ENCODE data around the gene RFTN1. TPM values are rescaled to one million over a fixed set of nuclear protein-coding genes. Genes with fewer than 3 reads are reported as not detected.

The RFTN1 gene
- total RNA-seq, 1 experiment from 2014 or later: 2.2 TPM

DNA sequence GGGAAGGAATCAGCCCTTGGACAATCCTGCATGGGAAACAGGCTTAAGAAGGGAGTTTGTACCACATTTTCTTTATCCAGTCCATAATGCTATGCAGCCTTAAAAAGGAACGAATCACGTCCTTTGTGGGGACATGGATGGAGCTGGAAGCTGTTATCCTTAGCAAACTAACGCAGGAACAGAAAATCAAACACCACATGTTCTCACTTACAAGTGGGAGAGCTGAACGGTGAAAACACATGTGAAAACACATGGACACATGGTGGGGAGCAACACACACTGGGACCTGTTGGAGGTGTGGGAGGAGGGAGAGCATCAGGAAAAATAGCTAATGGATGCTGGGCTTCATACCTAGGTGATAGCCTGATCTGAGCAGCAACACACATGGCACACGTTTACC is 178.2 kb downstream of the RFTN1 start:
- no peak overlapping the region for H3K23ac ChIP-seq (ENCODE audit: insufficient read length, low read depth, low read length)
- DNase-seq: no peak
- Mint-ChIP-seq H3K36me3 (ENCODE audit: insufficient read depth in 1 of 3, low read depth in 3 of 3) (peaks cover 30 to 47% (median 44%) of the 10 kb centered on the region in 3 experiments), H3K27ac (peak overlapping the region in 1 of 3 experiments; percentile 50; a peak in 1 of 7 replicates), H3K4me1 (peaks cover 0 to 6% of the 10 kb centered on the region in 2 experiments; a peak in 3 of 4 replicates), H3K4me3 (no peak overlapping the region), H3K27me3 (ENCODE audit: low read depth) (no peaks in the 10 kb centered on the region), H3K9me3 (peaks cover 13% of the 10 kb centered on the region in 2 experiments)
- H3K4ac ChIP-seq (ENCODE audit: low read depth, low read length): no peak overlapping the region
- H4K8ac ChIP-seq (replicated peaks; ENCODE audit: insufficient read length, low read depth, low read length): no peak overlapping the region
- no peak overlapping the region for H4K5ac ChIP-seq (ENCODE audit: insufficient read length, low read depth, low read length)
- H3K27ac ChIP-seq (ENCODE audit: insufficient read length, low read depth, low read length): no peak overlapping the region
- H2BK15ac ChIP-seq (ENCODE audit: low read depth, low read length): no peak overlapping the region
- H2AK5ac ChIP-seq (ENCODE audit: insufficient read length, low read length): no peak overlapping the region
- H4K91ac ChIP-seq (ENCODE audit: insufficient read length, low read depth, low read length): no peak overlapping the region
- H3K56ac ChIP-seq (ENCODE audit: insufficient read length, low read depth, low read length): no peak overlapping the region
- no peak overlapping the region for H3K9ac ChIP-seq (ENCODE audit: extremely low read depth, insufficient read length, low read length)
- no peaks in the 10 kb centered on the region for H3K23me2 ChIP-seq (ENCODE audit: insufficient read length, low read depth, low read length, poor library complexity, severe bottlenecking)
- no peak overlapping the region for H2BK120ac ChIP-seq (ENCODE audit: low read depth, low read length, poor library complexity, severe bottlenecking)
- no peaks in the 10 kb centered on the region for H3K79me2 ChIP-seq (ENCODE audit: insufficient read depth, low read length)
- no peak overlapping the region for H2BK5ac ChIP-seq (ENCODE audit: insufficient read length, low read length)
- no peak overlapping the region for H2AFZ ChIP-seq (ENCODE audit: low read length)
- no peak overlapping the region for H2BK20ac ChIP-seq (ENCODE audit: low read depth, low read length, poor library complexity, severe bottlenecking)
- H3K14ac ChIP-seq (ENCODE audit: insufficient read depth, low read length): no peak overlapping the region
- no peak overlapping the region for H3K18ac ChIP-seq (ENCODE audit: insufficient read length, low read depth, low read length)
- peaks cover 3% of the 10 kb centered on the region; the same call in 1 of the 2 replicates for H3K4me1 ChIP-seq (ENCODE audit: insufficient read depth, low read length)
- no peak overlapping the region for H2BK12ac ChIP-seq (ENCODE audit: insufficient read length, low read depth, low read length)
- no peaks in the 10 kb centered on the region for H3K9me3 ChIP-seq (ENCODE audit: control insufficient read depth, low read depth, low read length)
- H4K20me1 ChIP-seq (ENCODE audit: control insufficient read depth, insufficient read depth, insufficient read length): no peaks in the 10 kb centered on the region
- H3T11ph ChIP-seq (ENCODE audit: low read length): no peak overlapping the region
- H3K79me1 ChIP-seq (ENCODE audit: insufficient read depth, low read depth, low read length, poor library complexity, severe bottlenecking): no peaks in the 10 kb centered on the region
- WGBS (ENCODE audit: extremely low coverage, insufficient read length, low lambda C conversion rate): no CpG with 5 or more reads among the region's 5 CpGs
- no peaks in the 10 kb centered on the region for H3K27me3 ChIP-seq (ENCODE audit: insufficient read depth, low read length)
- no peak overlapping the region for H3K4me2 ChIP-seq (ENCODE audit: insufficient read depth, insufficient read length, low read length)
- TF ChIP-seq, protein P1, sequence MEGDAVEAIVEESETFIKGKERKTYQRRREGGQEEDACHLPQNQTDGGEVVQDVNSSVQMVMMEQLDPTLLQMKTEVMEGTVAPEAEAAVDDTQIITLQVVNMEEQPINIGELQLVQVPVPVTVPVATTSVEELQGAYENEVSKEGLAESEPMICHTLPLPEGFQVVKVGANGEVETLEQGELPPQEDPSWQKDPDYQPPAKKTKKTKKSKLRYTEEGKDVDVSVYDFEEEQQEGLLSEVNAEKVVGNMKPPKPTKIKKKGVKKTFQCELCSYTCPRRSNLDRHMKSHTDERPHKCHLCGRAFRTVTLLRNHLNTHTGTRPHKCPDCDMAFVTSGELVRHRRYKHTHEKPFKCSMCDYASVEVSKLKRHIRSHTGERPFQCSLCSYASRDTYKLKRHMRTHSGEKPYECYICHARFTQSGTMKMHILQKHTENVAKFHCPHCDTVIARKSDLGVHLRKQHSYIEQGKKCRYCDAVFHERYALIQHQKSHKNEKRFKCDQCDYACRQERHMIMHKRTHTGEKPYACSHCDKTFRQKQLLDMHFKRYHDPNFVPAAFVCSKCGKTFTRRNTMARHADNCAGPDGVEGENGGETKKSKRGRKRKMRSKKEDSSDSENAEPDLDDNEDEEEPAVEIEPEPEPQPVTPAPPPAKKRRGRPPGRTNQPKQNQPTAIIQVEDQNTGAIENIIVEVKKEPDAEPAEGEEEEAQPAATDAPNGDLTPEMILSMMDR (conservative IDR thresholded peaks at IDR 0.05): no peak
